Measurements from ENCODE around the gene GLIS1. TPM values are rescaled to one million over a fixed set of nuclear protein-coding genes. Genes with fewer than 3 reads are reported as not detected.

The GLIS1 gene
- total RNA-seq, 1 donor, result 1.6 TPM

- no peak for DNase-seq (ENCODE audit: low read depth)
- H3K4me3 ChIP-seq (ENCODE audit: low read depth, low read length), result no peak overlapping the region
- no peak for TF ChIP-seq CTCF (IDR thresholded peaks at IDR 0.05; ENCODE audit: insufficient read depth, low read length)
Observed at GRCh38 chr1:53583868-53584776, 154.8 kb downstream of the GLIS1 start.

- no peak for TF ChIP-seq CTCF (IDR thresholded peaks at IDR 0.05; ENCODE audit: insufficient read depth, low read length)
- peak; percentile 28 for DNase-seq (ENCODE audit: low read depth)
- H3K4me3 ChIP-seq (ENCODE audit: low read depth, low read length), result no peak overlapping the region
Observed at GRCh38 chr1:53583021-53583867, 155.7 kb downstream of the GLIS1 start.

- H3K4me3 ChIP-seq (ENCODE audit: low read depth, low read length), result no peak overlapping the region
- TF ChIP-seq CTCF (IDR thresholded peaks at IDR 0.05; ENCODE audit: insufficient read depth, low read length), result no peak
- DNase-seq (ENCODE audit: low read depth), result no peak
Observed at GRCh38 chr1:53582211-53583020, 156.5 kb downstream of the GLIS1 start.

DNA sequence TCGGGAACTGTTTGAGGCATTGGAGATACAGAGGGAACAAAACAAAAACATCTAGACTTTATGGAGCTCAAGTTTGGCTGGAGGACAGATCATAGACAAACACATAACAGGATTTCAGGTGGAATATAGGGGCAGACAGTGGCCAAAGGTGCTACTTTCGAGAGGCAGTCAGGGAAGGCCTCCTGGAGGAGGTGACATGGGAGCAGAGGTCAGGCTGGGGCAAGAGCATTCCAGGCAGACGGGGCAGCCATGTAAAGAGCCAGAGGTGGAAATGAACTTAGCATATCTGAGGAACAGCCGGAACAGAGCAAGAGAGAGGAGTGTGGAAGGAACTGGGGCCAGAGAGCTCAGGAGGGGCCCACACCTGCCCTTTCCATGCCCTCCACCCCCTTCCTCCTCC is 157.5 kb downstream of the GLIS1 start:
- no peak overlapping the region for H3K4me3 ChIP-seq (ENCODE audit: low read depth, low read length)
- TF ChIP-seq CTCF (IDR thresholded peaks at IDR 0.05; ENCODE audit: insufficient read depth, low read length), result no peak
- DNase-seq (ENCODE audit: low read depth), result no peak

DNA sequence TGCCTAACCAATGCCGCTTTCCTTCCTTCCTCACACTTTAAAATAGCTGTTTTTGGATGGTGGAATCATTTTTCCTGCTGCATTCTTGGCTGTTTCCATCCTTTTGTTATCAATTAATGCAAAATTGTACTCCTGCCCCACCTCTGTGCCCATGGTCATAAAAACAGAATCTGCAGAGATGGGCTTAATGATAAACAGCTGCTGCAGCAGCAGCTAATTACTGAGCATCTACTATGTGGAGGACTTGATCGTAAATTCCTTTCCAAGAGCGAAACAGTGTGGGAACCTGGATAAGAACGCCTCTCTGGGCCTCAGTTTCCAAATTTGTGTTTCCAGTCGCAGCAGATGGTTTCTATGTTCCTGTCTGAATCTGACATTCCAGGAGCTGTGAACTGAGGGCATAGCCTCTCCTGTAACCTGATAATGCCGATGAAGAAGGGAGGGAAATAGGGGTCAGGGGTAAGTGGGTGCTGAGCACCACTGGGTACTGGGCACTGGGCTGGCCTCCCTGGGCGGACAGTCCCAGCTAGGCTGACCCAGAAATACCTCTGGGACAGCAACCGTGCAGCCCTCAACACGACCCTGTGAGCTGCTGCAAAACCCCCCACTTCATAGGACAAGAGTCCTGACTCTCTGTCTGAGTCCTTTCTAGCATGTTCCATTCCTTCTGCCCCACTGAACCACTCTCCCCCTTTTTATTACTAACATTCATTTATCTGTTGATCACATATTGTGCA is 158.1 kb downstream of the GLIS1 start:
- no peak for TF ChIP-seq CTCF (IDR thresholded peaks at IDR 0.05; ENCODE audit: insufficient read depth, low read length)
- no peak for DNase-seq (ENCODE audit: low read depth)
- H3K4me3 ChIP-seq (ENCODE audit: low read depth, low read length), result no peak overlapping the region

DNA sequence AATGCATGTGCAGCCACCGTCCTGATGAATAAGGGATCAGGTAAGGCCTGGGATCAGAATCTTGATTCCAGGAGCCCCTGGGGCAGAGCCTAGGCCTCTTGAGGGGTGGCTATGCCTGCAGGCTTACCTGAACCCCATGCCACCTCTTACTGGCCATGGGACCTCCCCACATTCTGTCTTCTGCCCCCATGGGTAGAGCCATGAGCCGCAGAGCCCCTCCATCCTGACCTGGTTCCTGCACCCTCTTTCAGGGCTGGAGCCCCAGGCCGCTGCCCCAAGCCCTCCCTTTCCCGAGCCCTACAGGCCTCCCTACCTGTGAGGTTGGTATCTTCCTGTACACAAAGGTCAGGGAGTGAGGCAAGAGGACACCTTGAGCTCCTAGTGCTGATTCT is 159.0 kb downstream of the GLIS1 start:
- H3K4me3 ChIP-seq (ENCODE audit: low read depth, low read length), result no peak overlapping the region
- DNase-seq (ENCODE audit: low read depth), result no peak
- no peak for TF ChIP-seq CTCF (IDR thresholded peaks at IDR 0.05; ENCODE audit: insufficient read depth, low read length)
